PC-3 (cell line): ENCODE data around the gene STRBP.

Experiments used
- EZH2 ChIP-seq: fragments of 300-600 bp; sonication (generic); IDR thresholded peaks from one replicate; pipeline ENCODE4 v1.6.1; 2017; ENCODE audit warnings: antibody characterized with exemption, mild to moderate bottlenecking, low read length; ENCODE audit not compliant: unreplicated experiment
- EZH2phosphoT487 ChIP-seq: fragments of 300-600 bp; sonication (generic); IDR thresholded peaks from 2 replicates; pipeline ENCODE4 v1.6.1; 2018; ENCODE audit warnings: mild to moderate bottlenecking, antibody characterized with exemption, low read length, borderline replicate concordance
- TF ChIP-seq, protein P1 (sequence below): fragments of 300-600 bp; sonication (generic); conservative IDR thresholded peaks from 2 replicates; pipeline ENCODE4 v1.5.1; 2017; ENCODE audit warnings: antibody characterized with exemption, low read depth, mild to moderate bottlenecking, low read length

DNA sequence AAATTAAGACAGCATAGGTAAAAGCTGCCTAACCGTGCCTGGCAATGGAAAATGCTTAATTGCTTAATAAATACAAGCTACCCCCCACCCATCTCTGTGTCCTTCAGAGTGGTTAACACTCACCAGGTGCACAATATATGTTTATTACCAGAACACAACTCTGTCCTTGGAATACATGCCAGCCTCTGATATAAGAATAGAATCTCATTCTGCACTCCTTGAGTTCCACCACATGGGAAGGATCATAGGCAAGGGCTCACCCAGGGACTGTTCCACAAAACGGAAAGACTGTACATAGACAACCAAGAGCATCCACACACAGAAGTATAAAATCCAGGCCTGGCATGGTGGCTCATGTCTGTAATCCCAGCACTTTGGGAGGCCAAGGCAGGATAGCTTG lies 91.4 kb downstream of the STRBP start:
- TF ChIP-seq, protein P1, sequence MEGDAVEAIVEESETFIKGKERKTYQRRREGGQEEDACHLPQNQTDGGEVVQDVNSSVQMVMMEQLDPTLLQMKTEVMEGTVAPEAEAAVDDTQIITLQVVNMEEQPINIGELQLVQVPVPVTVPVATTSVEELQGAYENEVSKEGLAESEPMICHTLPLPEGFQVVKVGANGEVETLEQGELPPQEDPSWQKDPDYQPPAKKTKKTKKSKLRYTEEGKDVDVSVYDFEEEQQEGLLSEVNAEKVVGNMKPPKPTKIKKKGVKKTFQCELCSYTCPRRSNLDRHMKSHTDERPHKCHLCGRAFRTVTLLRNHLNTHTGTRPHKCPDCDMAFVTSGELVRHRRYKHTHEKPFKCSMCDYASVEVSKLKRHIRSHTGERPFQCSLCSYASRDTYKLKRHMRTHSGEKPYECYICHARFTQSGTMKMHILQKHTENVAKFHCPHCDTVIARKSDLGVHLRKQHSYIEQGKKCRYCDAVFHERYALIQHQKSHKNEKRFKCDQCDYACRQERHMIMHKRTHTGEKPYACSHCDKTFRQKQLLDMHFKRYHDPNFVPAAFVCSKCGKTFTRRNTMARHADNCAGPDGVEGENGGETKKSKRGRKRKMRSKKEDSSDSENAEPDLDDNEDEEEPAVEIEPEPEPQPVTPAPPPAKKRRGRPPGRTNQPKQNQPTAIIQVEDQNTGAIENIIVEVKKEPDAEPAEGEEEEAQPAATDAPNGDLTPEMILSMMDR = no peak
- TF ChIP-seq EZH2 = no peak
- TF ChIP-seq EZH2phosphoT487 = no peak
